Measurements from ENCODE around the gene ZBTB17.

DNA sequence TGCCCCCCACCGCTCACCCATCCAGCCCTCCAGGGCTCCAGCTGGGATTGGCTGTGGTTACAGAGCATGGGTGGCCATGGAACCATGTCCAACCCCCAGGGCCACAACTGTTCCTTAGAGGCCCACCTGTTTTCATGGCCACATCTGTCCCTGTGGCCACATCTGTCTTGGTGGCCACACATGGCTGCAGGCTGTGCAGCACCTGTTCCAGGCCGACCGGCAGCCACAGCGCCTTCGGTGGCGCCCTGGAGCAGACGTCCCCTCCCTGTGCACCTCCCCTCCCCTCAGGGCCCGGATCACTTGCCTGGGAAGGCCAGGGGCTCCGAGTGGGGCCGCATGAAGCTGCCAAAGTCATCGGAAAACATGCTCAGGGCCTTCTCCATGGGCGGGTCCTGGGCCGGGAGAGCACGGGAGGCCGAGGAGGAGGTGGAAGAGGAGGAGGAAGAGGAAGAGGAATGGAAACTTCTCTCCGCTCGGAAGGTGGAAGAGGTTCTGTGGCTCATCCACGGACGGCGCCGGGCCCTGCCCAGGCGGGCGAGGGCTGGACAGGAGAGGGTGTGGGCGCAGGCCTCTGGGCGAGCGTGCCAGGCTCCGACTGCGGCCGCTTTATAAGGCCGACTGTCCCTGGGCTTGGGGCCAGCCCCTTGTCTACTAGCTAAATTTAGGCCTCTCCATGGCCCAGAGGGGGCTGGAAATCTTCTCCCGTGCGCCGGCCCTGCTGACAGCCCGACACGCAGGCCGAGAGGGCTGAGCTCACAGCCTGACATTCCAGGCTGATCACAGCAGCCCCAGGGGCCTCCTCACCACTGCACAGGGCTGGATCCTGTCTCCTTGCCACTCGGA is 41.8 kb upstream of the ZBTB17 start, which contains the start of gene HSPB7:
- TF ChIP-seq, protein P1, sequence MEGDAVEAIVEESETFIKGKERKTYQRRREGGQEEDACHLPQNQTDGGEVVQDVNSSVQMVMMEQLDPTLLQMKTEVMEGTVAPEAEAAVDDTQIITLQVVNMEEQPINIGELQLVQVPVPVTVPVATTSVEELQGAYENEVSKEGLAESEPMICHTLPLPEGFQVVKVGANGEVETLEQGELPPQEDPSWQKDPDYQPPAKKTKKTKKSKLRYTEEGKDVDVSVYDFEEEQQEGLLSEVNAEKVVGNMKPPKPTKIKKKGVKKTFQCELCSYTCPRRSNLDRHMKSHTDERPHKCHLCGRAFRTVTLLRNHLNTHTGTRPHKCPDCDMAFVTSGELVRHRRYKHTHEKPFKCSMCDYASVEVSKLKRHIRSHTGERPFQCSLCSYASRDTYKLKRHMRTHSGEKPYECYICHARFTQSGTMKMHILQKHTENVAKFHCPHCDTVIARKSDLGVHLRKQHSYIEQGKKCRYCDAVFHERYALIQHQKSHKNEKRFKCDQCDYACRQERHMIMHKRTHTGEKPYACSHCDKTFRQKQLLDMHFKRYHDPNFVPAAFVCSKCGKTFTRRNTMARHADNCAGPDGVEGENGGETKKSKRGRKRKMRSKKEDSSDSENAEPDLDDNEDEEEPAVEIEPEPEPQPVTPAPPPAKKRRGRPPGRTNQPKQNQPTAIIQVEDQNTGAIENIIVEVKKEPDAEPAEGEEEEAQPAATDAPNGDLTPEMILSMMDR (conservative IDR thresholded peaks at IDR 0.05; ENCODE audit: low read depth in 2 of 2): peak; percentile 17 to 47; a peak in 3 of 4 replicates
- TF ChIP-seq EZH2 (IDR thresholded peaks at IDR 0.05; ENCODE audit: low read depth, unreplicated experiment) (no peak), POLR2AphosphoS5 (IDR thresholded peaks at IDR 0.05; ENCODE audit: low read depth) (no peak), JUNB (IDR thresholded peaks at IDR 0.05; ENCODE audit: unreplicated experiment) (no peak), EZH2phosphoT487 (IDR thresholded peaks at IDR 0.05; ENCODE audit: unreplicated experiment) (no peak), ZNF114 (CRISPR knock-in tag; IDR thresholded peaks at IDR 0.05) (no peak), CREB1 (CRISPR knock-in tag; IDR thresholded peaks at IDR 0.05; ENCODE audit: low read depth) (no peak), NANOG (IDR thresholded peaks at IDR 0.05; ENCODE audit: borderline replicate concordance) (no peak), STAT1 (IDR thresholded peaks at IDR 0.05; ENCODE audit: unreplicated experiment) (no peak)
- TF ChIP-seq, protein P2, sequence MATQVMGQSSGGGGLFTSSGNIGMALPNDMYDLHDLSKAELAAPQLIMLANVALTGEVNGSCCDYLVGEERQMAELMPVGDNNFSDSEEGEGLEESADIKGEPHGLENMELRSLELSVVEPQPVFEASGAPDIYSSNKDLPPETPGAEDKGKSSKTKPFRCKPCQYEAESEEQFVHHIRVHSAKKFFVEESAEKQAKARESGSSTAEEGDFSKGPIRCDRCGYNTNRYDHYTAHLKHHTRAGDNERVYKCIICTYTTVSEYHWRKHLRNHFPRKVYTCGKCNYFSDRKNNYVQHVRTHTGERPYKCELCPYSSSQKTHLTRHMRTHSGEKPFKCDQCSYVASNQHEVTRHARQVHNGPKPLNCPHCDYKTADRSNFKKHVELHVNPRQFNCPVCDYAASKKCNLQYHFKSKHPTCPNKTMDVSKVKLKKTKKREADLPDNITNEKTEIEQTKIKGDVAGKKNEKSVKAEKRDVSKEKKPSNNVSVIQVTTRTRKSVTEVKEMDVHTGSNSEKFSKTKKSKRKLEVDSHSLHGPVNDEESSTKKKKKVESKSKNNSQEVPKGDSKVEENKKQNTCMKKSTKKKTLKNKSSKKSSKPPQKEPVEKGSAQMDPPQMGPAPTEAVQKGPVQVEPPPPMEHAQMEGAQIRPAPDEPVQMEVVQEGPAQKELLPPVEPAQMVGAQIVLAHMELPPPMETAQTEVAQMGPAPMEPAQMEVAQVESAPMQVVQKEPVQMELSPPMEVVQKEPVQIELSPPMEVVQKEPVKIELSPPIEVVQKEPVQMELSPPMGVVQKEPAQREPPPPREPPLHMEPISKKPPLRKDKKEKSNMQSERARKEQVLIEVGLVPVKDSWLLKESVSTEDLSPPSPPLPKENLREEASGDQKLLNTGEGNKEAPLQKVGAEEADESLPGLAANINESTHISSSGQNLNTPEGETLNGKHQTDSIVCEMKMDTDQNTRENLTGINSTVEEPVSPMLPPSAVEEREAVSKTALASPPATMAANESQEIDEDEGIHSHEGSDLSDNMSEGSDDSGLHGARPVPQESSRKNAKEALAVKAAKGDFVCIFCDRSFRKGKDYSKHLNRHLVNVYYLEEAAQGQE (IDR thresholded peaks at IDR 0.05; ENCODE audit: unreplicated experiment): no peak
- TF ChIP-seq, protein P3, sequence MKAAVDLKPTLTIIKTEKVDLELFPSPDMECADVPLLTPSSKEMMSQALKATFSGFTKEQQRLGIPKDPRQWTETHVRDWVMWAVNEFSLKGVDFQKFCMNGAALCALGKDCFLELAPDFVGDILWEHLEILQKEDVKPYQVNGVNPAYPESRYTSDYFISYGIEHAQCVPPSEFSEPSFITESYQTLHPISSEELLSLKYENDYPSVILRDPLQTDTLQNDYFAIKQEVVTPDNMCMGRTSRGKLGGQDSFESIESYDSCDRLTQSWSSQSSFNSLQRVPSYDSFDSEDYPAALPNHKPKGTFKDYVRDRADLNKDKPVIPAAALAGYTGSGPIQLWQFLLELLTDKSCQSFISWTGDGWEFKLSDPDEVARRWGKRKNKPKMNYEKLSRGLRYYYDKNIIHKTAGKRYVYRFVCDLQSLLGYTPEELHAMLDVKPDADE (IDR thresholded peaks at IDR 0.05): no peak

Measured in GM23338 (cell line).